ENCODE data around the gene ADAMTS10.
"Not testable (repeated sequence)": the region's sequence is repeated elsewhere in the genome, so short reads cannot be mapped to it uniquely, and the experiment has no call there.

ADAMTS10 gene

DNA sequence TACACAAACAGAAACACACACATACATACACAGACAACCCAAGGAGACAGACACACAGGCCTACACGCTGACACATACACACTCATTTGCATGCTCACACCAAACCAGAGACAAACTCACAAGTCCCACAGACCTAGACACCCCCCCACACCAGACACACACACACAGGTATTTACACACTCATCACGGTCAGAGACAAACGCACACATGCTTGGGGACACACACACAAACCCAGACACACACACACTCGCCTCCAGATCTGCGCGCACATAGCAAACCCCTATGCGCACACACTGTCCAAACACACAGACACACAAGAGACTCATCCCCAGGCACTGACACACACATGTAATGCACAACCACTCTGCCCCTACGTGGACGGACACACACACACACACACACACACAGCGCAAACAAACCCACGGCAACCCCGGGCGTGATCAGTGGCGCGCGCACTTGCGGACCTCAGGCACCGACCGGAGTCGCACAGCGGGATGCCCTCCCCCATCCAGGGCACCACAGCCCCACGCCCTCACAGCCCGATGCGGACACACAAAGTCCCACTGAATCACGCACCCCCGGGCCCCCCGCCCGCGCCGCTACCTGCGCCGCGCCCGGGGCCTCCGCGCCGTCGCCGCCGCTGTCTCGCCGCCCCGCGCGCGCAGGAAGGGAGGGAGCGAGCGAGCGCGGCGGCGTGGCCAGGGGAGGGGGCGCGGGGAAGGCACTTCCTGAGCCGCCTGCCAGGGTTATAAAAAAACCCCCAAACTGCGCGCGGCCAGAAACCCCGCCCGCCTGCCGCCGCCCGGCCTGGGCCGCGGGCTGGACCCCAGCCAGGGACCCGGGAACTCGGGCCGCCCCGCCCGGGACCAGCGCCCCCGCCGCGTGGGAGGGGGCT lies at the start of gene ADAMTS10:
ADAMTS10 (minus strand) TSS at position 675 of the 895 bp plus-strand sequence. CDS start 5,005 bp downstream, outside the sequence.
- DNase-seq (ENCODE audit: low spot score) = no peak

DNA sequence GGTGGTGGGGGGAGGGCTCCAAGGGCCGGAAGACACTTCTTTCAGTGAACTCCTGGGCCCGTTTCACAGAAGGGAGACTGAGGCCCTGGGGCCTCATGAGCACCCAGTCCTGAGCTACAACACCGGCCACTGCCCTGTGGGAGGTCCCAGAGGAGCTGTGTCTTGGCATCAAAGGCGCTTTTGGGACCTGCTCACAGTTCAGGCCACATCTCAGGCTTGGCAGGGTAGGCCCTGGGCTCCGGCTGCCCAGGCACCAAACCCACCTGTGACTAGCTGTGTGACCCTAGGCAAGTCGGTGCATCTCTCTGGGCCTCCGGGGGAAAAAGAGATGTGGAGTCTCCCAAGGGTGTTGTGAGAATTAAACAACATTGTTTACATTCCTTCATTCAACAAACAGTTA lies 49.4 kb upstream of the ADAMTS10 start:
- DNase-seq (ENCODE audit: low spot score) = no peak

DNA sequence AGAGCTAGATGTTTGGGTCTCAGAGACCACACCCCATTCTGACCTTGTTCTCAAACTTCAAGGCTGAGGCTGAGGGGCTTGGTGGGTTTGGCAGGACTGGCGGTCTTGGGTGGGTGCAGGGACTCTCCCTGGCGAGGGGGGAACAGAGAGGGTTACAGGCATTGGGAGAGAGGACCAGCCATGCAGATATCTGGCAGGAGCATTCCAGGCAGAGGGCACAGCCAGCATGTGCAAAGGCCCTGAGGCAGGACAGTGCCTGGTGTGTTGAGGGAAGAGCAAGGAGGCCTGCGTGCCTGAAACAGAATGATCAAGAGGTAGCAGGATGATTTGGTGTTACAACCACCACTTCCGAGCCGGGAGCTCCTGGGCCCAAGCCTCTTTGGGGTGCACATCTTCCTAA lies 47.4 kb upstream of the ADAMTS10 start:
- no peak for DNase-seq (ENCODE audit: low spot score)

DNA sequence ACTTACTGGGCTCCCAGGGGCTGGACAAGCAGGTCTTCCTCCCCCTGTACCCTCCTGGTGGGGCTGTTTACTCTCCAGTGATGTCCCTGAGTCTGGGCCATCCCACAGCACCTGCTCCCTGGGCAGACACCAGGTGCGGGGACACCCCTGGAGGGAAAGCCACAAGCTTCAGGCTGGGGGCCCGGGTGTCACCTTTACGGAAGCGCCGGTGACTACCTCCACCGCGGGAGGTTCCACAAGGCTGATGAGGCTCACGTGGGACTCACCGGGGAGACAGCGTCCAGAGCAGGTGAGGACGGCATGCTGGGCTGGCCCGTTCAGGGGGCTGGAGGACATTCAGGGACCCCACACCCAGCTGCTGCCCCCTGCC lies 44.8 kb upstream of the ADAMTS10 start:
- DNase-seq (ENCODE audit: low spot score) = no peak

DNA sequence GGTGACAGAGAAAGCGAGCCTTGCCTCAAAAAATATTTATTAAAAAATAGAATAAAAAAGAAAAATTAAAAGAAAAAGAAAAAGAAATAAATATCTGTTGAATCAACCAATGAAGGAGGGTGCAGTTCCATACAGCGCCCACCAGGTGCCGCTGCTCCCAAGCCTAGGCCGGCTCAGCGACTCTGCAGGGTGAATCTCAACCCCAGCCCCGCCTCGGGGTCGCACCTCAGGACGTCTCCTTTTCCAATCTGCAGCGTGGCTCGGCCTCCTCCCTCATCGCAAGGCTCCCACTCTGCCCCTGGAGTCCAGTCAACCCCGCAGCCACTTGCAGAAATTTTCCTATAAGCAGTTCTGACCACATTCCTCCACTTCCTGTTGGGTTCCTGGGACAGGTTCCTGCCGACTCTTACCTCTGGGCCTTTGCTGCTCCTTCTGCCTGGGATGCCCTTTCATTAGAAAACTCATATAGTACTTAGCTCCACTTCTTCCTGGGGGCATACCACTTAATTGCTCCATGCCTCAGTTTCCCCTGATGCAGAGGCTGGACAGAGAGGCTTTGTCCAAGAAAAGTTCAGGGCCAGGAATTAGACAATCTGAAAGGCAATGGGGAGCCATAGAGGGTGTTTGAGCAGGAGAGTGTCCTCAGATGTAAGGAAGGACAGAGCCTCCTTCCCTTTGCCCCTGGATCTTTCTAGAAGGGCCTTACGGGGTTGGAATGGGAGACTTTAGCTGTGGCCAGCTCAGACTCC lies 44.2 kb upstream of the ADAMTS10 start:
- DNase-seq (ENCODE audit: low spot score) = peak; percentile 21

DNA sequence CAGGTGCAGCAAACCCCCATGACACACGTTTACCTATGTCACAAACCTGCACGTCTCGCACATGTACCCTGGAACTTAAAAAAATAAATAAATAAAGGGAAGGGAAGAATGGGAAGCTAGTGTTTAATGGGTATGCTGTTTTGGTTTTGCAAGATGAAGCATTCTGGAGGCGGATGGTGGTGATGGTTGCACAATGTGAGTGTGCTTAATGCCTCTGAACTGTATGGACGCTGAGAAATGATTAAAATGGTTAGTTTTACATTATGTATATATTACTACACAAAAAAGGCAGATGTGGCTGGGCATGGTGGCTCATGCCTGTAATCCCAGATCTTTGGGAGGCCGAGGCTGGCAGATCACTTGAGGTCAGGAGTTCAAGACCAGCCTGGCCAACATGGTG lies 37.7 kb upstream of the ADAMTS10 start:
- no peak for DNase-seq (ENCODE audit: low spot score)

DNA sequence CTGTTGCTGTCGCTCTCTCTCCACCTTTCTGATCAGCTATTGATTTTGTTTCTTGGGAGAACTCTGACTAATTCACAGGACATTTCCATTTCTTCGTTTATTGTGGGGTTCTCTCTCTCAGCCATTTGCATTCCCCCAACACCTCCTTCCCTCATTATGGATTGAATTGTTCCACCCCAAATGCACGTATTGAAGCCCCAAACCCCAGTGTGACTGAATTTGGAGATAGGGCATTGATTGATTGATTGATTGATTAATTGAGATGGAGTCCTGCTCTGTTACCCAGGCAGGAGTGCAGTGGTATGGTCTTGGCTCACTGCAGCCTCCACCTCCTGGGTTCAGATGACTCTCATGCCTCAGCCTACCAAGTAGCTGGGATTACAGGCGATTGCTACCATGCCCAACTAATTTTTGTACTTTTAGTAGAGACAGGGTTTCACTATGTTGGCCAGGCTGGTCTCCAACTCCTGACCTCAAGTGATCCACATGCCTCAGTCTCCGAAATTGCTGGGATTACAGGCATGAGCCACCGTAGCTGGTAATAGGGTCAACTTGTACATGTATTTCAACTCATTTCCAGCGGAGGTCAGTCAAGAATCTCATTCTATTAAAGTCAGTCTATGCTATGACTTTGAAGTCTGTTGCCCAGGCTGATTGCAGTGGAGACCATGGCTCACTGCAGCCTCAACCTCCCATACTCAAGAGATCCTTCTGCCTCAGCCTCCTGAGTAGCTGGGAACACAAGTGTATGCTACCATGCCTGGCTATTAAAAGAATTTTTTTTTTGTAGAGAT lies 33.5 kb upstream of the ADAMTS10 start:
- DNase-seq (ENCODE audit: low spot score) = no peak

DNA sequence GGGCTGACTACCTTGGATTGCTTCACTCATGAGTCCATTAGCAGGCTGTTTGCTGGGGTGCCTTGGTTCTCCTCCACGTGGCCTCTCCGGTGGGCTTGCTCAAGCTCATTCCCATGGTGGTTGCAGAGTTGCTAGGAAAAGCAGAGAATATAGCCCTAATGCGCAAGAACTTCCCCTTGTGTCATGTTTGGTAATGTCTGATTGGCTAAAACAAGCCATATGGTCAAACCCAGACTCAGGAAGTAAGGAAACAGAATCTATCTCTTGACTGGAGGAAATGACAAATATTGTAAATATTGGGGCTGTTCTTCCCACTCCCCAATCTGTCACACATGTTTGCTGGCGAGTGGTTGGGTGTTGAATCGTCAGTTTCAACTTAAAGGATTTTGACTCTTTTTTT lies 32.0 kb upstream of the ADAMTS10 start:
- DNase-seq (ENCODE audit: low spot score) = no peak

DNA sequence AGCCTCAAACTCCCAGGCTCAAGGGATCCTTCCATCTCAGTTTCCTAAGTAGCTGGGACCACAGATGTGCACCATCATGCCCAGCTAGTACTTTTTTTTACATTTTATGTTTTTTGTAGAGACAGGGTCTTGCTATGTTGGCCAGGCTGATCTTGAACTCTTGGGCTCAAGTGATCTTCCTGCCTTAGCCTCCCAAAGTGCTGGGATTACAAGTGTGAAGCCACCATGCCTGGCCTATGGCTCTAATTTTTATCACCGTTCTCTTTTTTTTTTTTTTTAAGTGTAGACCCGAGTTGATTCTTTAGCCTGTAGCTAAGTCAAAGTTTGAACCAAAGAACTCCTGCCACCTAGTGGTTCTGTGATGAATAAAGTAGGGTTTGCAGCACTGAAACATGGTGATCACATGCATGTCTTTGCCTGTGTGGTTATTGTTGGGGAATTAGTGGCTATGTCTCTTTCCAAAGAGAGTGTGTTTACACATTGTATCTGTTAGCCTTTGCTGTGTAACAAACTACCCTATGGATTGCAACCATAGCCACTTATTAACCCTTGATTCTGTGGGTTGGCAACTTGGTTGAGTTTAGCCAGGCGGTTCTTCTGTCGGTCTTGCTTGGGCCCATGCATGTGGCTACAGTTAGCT lies 31.5 kb upstream of the ADAMTS10 start:
- DNase-seq (ENCODE audit: low spot score) = peak; percentile 44

DNA sequence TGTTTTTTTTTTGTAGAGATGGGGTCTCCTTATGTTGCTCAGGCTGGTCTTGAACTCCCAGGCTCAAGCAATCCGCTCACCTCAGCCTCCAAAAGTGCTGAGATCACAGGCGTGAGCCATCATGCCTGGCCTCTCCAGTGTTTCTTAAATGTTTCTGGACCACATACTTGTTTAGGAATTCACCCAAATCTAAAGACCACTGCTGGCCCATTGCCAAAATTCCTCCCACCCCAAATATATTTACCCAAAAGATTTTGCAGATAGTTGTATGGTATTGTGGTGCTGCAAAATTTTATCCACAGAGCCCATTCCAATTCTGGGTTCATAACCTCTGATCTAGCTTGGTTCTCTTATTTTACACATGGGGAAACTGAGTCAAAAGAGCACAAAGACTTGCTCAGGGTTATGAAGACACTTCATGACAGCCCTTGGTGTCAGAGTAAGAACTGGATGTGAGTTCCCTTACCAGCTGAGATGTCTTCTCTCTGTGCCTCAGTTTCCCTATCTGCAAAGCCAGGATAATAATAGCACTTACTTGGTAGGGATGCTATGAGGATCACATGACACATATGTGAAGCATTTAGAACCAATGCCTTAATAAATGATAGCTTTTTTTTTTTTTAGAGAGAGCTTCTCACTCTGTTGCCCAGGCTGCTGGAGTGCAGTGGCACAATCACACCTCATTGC lies 30.8 kb upstream of the ADAMTS10 start:
- DNase-seq (ENCODE audit: low spot score) = no peak

DNA sequence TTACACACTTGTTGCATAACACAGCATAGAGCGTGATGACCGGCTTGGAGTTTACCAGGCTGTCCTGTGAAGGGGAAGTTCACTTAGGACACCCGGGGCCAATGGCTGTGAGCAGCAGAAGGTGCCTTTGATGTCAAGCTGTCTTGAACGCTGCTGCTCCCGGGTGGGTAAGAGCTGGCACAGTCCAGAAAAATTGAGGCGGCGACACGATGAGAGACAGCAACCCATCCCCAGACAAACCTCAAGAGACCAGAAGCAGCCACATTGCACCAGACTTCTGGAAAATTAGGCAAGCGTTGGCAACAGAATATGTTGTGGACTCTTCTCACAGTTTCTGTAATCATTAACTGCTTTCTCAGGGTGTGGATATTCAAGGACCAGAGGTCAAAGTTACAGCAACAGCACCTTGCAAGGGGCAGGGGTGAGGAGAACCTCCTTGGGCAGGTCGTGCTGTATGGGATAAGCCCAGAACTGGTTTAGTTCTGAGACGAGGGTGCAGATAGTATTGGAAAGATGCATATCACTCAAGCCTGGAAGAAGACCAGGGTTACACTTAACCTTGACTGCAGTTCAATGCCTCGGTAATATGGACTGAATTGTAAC lies 30.0 kb upstream of the ADAMTS10 start:
- DNase-seq (ENCODE audit: low spot score) = no peak

DNA sequence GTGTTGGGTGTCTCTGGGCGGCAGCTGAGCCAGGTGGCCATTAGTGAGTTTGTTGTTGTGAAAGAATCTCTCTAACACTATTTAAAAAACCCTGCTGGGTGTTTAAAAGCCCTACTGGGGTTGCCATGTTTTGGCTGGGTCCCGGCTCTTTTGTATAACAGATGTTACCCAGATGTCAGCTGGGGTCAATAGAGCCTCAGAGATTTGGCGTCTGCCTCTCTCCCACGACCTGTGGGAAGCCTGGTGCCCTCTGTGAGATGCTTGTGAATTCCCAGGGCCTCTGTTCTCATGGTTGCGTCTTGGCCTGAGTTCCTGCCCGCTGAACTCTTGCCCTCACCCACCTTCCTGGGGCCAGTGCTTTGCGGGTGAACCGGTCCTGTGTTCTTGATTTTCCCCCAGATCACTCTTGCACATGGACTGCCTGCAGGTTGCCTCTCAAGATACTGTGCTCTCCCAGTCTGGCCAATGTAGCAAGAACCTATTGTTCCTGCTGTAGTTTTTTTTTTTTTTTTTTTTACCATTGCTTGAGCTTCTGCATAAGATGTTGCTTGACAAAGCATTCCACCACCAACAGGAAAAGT lies 29.4 kb upstream of the ADAMTS10 start:
- DNase-seq (ENCODE audit: low spot score) = no peak

DNA sequence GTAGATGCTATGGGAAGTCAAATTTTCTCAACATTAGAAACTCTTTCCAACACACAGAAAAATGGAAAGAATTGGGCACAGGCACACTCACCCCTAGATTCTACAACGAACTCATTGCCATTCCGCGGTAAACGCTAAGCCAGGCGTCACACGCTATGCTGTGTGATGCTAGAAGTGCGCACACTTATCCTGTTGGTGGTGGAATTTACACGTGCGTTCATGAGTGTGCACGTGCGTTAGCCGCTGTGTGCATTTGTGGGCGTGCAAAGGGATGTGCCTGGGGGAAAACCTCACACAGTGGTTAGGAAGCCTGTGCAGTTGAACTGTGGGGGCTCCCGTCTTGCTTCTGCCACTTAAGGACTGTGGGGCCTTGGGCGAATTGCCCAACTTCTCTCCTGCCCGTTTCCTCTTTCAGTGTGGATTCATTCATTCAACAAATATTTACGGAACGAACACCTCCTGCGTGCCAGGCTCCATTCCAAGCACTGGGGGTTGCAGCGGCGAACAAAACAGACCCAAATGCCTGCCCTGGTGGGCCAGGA lies 27.6 kb upstream of the ADAMTS10 start:
- no peak for DNase-seq (ENCODE audit: low spot score)

DNA sequence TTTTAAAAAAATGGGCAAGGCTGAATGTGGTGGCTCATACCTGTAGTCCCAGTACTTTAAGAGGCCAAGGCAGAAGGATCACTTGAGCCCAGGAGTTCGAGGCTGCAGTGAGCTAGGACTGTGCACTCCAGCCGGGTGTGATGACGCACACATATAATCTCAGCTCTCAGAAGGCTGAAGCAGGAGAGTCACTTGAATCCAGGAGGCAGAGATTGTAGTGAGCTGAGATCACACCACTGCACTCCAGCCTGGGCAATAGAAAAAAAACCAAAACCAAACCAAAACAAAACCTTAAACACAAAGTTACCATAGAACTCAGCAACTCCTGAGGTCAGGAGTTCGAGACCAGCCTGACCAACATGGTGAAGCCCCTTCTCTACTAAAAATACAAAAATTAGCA lies 26.6 kb upstream of the ADAMTS10 start:
- DNase-seq (ENCODE audit: low spot score) = not testable (repeated sequence)

DNA sequence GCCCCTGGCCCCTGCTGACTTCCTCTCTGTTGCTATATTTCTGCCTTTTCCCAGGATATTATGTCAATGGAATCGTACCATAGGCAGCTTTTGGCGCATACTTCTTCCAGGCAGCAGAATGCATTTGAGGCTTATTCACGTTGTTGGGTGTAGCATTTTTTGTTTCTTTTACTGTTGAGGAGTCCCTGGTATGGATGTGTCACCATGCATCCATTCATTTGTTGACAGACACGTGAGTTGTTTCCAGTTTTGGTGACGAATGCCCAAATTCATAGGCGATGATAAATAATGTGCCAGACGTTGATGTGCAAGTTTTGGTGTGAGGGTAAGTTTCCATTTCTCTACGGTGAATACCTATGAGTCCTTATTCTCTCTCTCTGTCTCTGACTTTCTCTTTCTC lies 24.9 kb upstream of the ADAMTS10 start:
- no peak for DNase-seq (ENCODE audit: low spot score)

DNA sequence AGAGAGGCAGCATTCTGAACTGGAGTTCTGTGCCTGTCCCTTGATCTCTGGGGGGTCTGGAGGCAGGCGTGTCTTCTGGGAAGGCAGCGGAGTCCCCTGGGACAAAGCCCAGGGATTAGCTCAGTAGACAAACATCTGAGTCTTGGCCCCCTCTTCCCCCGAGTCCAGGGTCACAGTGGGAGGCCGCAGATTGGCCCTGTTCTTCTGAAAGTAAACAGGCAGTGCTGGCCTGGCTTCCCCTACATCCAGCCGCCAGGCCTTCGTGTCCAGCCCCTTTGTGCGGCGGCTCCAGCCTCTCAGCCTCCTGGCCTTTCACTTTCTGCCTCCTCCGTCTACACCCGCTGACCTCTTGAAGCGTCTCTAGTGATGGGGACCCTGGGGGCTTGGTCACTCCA lies 20.9 kb upstream of the ADAMTS10 start:
- no peak for DNase-seq (ENCODE audit: low spot score)

DNA sequence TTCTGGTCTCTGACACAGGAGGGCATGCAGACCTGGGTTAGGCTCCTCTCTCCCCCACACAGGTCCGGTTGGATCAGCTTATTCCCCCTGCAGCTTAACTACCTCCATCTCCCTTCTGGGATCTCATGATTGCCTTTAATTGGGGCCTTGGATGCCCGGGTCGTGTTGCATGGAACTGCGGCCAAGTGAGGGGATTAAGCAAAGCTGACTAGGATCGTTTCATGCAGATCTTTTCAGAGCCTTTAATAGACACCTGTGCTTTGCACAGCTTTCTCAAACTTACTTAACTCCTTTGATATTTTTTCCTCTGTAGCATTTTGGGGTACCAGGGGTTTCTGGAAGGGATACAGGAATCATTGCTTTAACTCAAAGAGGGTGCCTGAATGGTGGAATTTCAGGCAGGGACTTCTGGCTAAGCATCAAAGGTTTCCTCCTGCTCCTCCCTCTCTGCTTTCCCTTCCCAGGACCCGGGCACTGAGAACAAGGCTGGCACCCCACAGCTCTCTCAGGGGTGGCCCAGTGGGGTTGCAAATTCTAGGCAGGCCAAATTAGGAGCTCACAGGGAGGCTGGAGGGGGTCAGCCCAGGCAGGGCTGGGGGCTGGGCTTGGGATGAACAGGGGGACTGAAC lies 20.4 kb upstream of the ADAMTS10 start:
- DNase-seq (ENCODE audit: low spot score) = no peak

DNA sequence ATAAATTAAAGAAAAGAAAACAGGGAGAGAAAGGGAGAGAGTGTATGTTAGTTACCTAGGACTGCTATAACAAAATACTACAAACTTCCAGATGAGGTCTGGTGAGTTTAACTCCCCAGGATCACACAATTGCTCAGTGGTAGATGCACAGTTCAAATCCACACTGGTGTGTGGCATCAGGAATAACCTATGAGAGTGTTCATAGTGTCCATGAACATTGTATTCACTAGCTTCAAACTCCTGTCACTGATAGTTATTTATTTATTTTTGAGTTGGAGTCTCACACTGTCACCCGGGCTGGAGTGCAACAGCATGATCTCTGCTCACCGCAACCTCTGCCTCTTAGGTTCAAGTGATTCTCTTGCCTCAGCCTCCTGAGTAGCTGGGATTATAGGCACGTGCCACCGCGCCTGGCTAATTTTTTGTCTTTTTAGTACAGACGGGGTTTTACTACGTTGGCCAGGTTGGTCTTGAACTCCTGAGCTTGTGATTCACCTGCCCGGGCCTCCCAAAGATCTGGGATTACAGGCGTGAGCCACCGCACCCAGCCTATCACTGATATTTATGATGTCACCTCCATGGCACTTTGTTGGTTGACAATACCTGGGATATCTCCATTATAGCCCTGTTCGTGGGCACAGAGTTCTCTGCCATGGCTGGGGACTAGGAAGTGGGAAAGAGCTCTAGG lies 19.6 kb upstream of the ADAMTS10 start, which contains the start of gene NFILZ:
NFILZ (plus strand) TSS at position 638 of the 688 bp plus-strand sequence. CDS start 46,133 bp downstream, outside the sequence.
- no peak for DNase-seq (ENCODE audit: low spot score)

DNA sequence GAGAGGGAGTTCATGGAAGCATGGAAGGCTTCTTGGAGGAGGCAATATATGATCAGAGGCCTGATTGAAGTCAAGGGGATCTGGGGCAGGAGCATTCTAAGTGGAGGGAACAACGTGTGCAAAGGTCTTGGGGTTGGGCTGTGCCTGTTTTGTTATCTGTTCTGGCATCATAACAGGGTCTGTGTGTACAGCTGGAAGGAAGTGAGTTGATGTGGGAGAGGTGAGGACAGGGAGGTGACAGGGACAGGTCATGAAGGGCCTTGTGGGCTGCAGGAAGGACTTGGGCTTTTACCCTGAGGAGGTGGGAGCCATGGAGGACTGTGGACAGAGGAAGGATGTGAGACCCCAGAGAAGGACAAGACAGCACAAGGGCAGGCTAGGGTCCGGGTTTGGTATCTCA lies 18.7 kb upstream of the ADAMTS10 start:
- DNase-seq (ENCODE audit: low spot score) = no peak
